PFSK-1 (cell line): ENCODE results near the gene HNRNPH1.

Experiments used
- POLR2AphosphoS5 ChIP-seq: IDR thresholded peaks from 2 replicates; pipeline ENCODE4 v1.6.1; 2012; ENCODE audit warnings: low read depth, mild to moderate bottlenecking, control low read depth, low read length, moderate library complexity
- REST ChIP-seq, 2 experiments: IDR thresholded peaks; 2 replicates each; pipeline versions ENCODE4 v1.6.1 to v1.8.0; 2011 to 2012; ENCODE audit warnings: low read depth in 2 of 2, low read length in 2 of 2, control low read depth in 1 of 2, inconsistent platforms in 1 of 2, mild to moderate bottlenecking in 1 of 2, moderate library complexity in 1 of 2; ENCODE audit not compliant: insufficient read depth in 1 of 2
- SIN3A ChIP-seq: IDR thresholded peaks from 2 replicates; pipeline ENCODE4 v1.6.1; 2012; ENCODE audit warnings: mild to moderate bottlenecking, low read length, moderate library complexity, borderline replicate concordance; ENCODE audit not compliant: insufficient read depth
- TAF1 ChIP-seq: IDR thresholded peaks from 2 replicates; pipeline ENCODE4 v1.6.1; 2012; ENCODE audit warnings: low read length, control low read depth, borderline replicate concordance; ENCODE audit not compliant: insufficient read depth

- TF ChIP-seq POLR2AphosphoS5 (no peak), REST (IDR thresholded peaks at IDR 0.05; ENCODE audit: insufficient read depth in 1 of 2, low read depth in 2 of 2, low read length in 2 of 2) (no peak), SIN3A (no peak), TAF1 (no peak)
Observed at GRCh38 chr5:179620703-179621350, 2.6 kb downstream of the HNRNPH1 start.
